ENCODE data around the gene CDCA4.

Gene CDCA4

DNA sequence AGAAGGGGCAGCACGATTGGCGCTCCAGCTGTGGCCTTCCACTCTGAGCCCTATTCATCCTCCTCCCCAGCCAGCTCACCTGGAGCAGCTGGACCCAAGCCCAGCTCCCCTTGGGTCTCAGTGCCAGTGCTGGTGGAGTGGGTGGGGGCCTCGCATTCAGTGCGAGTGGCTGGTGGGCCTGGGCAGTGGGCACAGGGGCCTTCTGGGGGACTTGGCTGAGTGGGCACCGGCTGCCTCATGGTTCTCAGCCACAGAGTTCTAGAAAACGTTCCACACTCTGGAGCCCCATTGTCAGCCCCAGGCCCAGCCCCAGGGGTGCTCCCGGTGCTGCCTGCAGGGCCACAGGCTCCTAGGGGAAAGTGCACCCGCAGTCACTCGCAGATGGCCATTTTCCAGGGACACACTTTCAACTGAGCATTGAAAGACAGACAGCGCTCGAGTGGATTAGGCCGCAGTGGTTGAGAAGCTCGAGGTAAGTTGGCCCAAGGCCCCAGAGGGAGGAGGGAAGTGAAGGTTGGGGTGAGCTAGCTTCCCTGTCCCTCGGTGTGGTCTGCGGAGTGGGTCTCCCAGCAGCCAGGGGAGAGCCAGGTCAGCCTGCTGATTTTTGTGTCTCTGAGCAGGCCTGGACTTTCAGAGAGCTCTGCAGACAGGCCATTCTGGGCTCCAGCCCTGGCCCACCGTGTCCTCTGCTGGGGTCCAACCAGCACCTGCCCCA is 31.5 kb downstream of the CDCA4 start:
- DNase-seq (ENCODE audit: low spot score): no peak

GRCh38 chr14:104986487-104987164 is 34.3 kb downstream of the CDCA4 start:
- DNase-seq (ENCODE audit: low spot score): no peak

DNA sequence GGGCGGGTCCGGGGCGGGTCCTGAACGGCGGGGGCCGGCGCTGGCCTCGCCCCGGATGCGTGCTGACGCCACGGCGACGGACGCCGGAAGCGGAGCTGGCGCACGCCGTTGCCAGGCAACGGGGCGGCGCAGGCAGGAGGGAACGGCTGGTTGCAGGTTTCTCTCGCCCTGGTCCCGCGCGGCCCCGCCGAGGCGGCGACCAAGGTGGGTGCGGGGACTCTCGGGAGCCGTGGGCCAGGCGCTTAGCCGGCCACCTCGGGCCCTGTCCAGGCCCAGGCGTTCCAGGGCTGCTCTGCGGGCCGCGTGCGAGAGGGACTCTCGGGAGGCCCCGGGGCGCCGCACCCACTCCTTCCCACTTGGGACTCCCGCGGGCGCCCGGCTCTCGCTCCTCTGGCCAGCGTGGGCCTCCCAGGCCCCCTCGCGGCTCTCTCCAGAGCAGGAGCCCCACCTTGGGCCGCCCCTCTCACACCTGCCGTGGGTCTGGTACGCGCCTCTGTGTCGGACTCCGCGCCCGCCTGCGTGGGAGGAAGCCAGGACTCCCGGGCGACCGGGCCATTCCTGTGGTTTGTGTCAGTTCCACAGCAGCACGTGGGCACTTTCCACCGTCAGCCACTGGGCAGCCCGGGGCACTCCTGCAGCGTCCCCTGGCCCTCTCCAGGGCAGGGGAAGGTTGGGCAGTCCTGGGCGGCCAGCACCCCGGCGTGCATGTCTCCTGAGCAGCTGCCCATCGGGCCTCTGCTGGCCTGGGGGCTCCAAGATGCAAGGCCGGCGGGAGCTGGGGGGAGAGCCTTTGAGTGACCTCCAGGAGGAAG is 35.0 kb downstream of the CDCA4 start, which contains the start of gene CLBA1:
TSS of gene CLBA1 (plus strand) at position 114 of the 812 bp plus-strand sequence. CDS start at position 758, 644 bp downstream.
- DNase-seq (ENCODE audit: low spot score): peak; percentile 86

- DNase-seq (ENCODE audit: low spot score): no peak
Measured at GRCh38 chr14:104984056-104984894, 36.6 kb downstream of the CDCA4 start.

GRCh38 chr14:104983231-104983721 is 37.6 kb downstream of the CDCA4 start:
- DNase-seq (ENCODE audit: low spot score): no peak

GRCh38 chr14:104982548-104983230 is 38.2 kb downstream of the CDCA4 start:
- no peak for DNase-seq (ENCODE audit: low spot score)

DNA sequence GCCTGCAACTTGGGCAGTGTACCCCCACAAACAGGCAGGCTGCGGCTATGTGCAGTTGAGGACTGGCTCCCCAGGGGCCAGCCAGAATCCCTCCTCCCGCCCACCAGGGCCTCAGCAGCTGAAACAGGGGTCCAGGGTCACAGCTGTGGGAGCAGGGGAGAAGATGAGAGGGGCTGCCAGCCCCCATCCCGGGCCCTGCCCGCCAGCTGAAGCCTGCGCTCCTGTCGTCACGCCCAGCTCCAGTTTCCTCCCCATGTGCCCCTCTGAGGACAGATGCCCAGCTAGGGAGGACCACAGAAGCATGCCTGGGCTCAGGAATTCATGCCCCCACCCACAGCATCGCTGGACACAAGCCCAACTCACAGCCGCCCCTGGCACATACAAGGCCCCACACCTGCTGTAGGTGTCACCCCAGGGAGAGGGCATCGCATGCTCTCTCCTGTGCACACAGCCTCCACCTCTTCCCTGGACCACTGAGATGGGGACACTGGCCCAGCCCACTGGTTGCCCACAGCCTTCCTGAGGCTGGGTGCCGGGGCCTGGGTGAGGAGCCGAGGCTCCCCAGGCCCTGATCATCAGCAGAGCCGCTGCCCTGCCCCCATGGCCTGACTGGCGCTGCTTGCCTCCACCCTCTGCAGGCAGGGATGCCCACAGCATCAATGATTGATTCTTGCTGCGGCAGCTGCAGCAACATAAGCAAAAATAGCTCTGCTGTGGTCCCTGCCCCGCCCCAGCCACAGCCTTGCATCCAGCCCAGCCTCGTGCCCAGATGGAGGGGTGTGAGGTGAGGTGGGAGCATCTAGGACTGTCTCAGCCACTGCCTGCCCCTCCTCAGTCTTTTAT is 39.0 kb downstream of the CDCA4 start:
- peak; percentile 45 for DNase-seq (ENCODE audit: low spot score)

DNA sequence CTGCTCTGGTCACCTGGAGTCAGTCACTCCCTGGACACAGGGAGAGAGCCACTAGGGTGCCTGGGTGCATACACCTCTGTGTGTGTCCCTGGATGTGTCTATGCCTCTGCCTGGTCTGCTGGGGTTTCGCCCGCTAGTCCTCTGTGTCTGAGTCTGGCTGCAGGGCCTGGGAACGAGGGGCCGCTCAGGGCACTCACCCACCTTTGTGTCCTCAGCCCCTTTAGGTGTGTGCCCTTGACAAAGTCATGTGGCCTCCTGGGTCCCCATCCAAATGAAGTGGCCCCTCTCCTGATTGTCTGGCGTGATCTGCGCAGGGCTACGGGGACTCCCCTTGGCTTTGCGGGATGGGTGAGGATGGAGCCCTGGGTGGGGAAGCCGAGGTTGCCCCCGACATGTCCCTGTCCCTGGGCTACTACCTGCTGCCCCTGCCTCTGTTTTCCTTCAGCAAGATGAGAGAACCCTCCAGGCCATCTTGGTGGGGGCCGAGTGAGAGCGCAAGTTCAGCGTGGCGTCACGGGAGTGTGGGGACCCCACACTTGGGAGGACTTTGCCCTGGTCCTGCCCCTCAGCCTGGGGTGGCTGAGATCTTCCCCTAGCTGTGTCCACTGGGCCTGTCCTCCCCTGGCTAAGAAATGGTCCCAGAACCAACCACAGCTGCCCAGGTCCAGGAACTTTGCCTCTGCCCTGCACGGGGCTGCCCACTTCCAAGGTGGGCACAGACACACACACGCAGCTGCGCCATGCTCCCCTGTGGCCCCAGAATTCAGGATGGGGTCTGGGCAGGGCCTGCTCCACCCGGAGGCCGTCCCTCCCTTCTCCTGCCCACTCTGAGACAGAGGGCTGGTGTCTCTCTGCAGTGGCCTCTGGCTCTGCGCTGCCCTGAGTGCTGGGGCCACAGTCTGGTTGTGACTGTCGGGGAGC is 40.0 kb downstream of the CDCA4 start:
- no peak for DNase-seq (ENCODE audit: low spot score)

DNA sequence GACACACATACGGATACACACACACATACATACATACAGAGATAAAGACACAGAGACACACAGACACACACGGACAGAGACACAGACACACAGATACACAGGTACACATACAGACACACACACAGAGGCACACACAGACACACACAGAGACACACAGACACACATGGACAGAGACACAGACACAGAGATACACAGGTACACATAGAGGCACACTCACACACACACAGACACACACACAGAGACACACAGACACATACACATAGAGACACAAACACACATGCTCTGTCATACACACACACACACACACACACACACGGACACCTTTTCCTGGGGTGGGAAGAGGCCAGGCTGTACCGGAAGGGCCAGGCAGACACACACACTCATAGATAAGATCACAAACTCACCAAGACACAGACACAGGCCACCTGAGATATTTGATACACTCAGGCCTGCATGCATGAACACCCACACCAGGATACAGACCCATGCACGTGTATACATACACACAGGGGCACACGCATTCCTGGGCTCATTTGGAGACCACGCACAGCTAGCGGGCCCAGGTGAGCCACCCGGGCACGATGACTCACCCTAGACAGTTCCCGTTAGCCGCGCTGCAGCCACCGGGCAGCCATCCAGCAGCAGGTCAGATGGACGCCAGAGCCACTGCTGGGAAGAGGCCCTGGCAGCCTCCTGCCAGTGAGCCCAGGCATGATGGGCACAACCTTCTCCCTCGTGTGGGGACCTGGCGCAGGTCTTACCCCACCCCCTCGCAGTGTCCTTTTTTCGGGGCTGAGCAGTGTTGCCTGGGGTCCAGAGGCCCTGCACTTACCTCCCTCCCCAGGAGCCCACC is 40.9 kb downstream of the CDCA4 start:
- no peak for DNase-seq (ENCODE audit: low spot score)

GRCh38 chr14:104978746-104979691 is 41.9 kb downstream of the CDCA4 start:
- no peak for DNase-seq (ENCODE audit: low spot score)

GRCh38 chr14:104977681-104978653 is 42.9 kb downstream of the CDCA4 start, which contains the start of gene AHNAK2:
TSS of gene AHNAK2 (minus strand) at chr14:104978374. CDS start at chr14:104978237, 137 bp downstream.
- no peak for DNase-seq (ENCODE audit: low spot score)

GRCh38 chr14:104977008-104977680 is 43.7 kb downstream of the CDCA4 start:
- DNase-seq (ENCODE audit: low spot score): no peak

- peak; percentile 52 for DNase-seq (ENCODE audit: low spot score)
Measured at GRCh38 chr14:104976198-104977007, 44.5 kb downstream of the CDCA4 start.

Measured in pons (tissue), 1 donor.